Hypothalamus (tissue), 51 donors: ENCODE results near the gene TGFBR3.

ENCODE experiments used
- DNase-seq, 51 donors: peaks; one replicate each; lab custom pipeline; 2025; lab: John Stamatoyannopoulos, UW

TGFBR3 gene

DNA sequence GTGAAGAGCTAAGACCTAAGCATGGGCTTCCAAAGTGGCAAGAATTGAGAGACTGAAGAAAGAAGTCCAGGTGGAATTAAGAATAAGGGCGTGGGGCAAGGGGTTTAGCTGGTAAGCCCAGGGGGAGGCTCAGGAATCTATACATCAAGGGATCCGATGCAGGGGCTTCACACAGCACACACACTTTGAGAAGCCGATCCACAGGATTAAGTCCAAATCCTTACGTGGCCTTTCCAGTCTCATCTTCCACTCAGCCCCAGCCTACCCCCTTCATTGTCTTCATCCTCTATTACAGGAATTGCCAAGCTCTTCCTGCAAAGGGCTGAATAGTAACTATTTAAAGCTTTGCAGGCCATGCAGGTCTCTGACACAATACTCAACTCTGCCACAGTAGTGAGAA lies 101.3 kb downstream of the TGFBR3 start:
- DNase-seq: no peak

DNA sequence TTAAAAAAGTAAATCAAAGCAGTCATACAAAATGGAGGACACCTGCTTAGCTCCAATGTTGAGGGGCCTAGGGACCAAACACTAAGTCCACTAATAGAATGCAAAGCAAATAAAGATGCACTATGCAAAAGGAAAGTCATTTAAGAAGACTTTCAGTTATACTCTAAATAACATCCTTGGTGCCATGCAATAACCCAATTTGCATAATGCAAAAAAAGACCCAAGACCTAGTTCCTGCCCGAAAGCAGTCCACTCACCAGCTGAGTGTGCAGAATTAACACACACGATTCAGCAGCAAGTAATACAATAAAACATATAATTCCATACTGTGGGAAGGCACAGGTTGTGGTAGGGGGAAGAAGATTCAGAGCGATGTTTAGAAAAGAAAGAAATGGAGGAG lies 101.8 kb downstream of the TGFBR3 start:
- no peak for DNase-seq

GRCh38 chr1:91783423-91784170 lies 102.4 kb downstream of the TGFBR3 start:
- DNase-seq: no peak

GRCh38 chr1:91781901-91782622 lies 103.9 kb downstream of the TGFBR3 start:
- no peak for DNase-seq

DNA sequence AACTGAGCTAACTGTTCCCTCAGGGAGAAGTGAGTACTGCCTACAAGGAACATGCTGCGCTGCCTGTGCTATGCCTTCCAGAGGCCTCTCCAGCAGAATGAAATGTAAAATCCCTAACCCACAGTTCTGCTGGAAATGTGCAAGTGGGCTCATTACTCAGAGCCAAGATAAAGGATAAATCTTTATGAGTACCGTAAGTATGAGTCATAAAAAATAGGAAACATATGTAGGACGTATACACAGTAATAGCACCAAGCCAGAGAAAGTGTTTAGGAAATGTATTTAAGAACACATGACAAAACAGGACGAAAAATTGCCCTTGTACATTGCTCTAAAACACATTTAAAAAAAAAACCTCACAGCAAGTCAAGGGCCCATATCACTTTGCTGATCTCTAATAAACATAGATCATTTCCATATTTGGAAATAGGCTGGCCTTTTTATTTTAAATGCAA lies 104.6 kb downstream of the TGFBR3 start:
- DNase-seq: peak in 1 of 51 donors; percentile 8

GRCh38 chr1:91779548-91780021 lies 106.4 kb downstream of the TGFBR3 start:
- no peak for DNase-seq

GRCh38 chr1:91778964-91779363 lies 107.0 kb downstream of the TGFBR3 start:
- DNase-seq: no peak

- no peak for DNase-seq
Measured at GRCh38 chr1:91777630-91778300, 108.2 kb downstream of the TGFBR3 start.

DNA sequence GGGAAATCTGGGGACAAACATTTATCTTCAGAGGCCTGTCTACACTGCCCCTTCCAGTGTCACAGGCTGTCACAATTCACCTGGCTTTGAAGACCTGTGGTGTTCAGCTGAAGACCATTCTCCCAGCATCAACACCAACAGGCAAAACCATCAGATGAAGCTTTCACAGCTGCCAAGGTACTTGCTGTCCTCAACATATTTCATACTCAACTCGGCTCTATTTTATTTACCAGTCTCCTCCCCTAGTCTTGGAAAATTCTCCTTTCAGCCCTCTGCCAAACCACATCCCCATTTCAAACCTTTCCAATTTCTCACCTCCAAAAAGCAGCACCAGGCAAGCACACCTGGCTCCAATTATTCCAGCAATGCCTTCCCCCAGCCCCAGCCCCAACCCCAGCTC lies 108.8 kb downstream of the TGFBR3 start:
- DNase-seq: no peak

- no peak for DNase-seq
Measured at GRCh38 chr1:91776068-91776794, 109.7 kb downstream of the TGFBR3 start.

- DNase-seq: no peak
Measured at GRCh38 chr1:91775227-91775626, 110.7 kb downstream of the TGFBR3 start.

- DNase-seq: no peak
Measured at GRCh38 chr1:91774520-91775203, 111.3 kb downstream of the TGFBR3 start.

- no peak for DNase-seq
Measured at GRCh38 chr1:91771717-91772116, 114.2 kb downstream of the TGFBR3 start.

DNA sequence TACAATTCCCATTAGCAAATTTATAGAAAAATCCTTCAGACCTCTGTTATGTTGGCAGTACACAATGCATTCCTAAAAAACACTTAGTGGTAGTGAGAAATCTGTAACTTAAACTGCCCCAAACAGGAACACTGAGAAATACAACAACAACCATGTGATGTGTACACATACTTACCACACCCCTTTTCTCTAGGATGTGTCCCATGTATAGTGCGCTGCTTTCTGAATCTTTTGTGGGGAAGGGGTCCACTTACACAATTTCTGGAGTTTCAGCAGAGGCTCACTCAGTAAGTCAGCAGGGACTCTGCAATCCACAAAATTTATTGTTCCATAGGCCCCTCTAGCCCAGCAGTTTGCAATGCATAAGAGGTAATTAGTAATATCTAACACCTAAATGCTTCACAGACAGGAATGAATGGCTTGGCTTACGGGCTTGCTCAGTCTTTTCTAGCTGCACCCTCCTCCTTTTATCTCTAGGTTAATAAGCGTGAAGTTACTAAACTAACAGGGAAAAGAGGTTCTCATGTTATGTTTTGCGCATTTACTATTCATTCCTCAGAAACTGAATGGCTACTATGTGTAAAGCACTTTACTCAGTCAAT lies 115.2 kb downstream of the TGFBR3 start:
- DNase-seq: no peak

DNA sequence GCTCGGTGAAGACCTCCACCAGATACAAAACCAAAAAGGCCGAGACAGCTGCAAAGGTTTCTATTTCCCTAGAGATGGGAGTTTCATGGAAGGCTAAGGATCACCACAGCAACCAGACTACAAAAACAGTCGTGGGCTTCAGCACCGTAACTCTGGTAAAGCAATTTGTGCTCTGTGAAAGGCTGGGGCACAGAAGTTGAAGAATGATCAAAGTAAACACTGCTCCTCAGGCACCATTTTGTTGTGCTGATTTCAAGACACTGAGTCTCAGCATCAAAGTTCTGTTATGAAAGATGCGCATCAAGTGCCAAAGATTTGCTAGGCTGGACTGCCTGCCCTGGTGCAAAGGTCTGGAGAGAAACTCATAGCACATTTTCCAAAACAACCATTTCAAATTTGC lies 116.2 kb downstream of the TGFBR3 start:
- no peak for DNase-seq

DNA sequence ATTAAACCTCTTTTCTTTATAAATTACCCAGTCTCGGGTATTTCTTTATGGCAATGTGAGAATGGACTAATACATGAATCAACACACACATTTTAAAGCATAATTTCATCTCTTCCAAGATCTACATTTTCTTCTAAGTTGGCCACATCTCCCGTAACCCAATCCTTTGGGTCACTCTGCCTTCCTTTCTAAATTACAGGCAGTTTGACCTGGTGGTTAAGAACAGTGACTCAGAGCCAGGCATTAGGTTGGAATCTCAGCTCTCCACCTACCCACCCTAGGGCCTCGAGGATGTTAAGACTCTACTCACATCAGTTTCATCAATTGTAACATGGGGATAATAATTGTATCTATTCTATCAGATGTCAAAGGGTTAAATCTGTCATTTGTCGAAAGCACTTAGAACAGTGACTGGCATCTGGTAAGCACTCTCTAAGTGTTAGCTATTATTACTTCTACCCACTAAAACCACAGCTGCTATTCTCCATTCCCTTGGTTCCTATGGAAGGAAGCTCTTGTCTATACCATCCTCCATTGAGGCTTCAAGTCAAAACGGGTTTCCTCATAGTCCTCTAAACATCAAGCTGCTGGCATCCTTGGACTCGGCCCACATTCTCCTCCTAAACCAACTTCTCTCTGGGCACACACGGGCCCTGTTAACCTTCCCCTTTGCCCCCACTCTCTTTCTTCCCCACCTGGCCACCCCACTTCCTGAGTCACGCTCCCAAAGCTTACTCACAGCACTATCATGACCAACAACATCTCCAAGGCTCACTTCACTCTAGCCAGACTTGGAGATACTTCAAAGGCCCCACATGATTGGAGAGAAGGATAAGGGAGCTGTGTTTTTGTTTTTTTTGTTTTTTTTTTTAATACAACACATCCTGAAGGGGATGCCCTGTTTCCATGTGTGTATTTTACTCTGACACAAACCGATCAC lies 116.9 kb downstream of the TGFBR3 start:
- DNase-seq: no peak

DNA sequence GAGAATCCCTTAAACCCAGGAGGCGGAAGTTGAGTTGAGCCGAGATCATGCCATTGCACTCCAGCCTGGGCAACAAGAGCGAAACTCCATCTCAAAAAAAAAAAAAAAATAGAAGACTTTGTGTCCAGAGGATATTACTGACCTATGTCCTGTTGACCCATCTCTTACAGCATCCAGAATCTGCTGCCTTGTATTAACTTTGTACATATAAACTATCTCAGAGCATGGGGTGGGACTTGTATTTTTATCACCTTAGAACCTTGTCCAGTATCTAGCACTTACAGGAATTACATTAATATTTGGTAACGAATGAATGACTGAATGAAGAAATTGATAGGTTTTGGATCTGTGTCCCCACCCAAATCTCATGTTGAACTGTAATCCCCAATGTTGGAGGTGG lies 117.8 kb downstream of the TGFBR3 start:
- no peak for DNase-seq

DNA sequence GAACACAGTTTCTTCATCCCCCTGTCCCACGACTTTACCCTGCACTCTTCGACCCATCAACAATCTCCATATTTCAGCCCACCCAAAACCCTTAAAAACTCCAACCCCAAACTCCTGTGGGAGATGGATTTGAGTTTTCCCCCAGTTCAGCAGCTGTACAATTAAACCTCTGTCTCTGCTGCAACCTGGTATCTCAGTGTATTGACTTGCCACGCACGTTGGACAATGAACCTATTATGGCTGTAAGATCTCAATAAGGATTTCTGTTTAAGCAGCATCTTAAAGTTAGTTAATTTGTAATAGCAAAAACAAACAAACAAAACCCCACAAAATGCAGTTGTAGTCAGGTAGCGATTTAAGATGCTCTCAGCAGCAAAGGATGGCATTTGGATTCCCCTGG lies 119.1 kb downstream of the TGFBR3 start:
- no peak for DNase-seq
